Retinal pigment epithelial cell (primary cell): ENCODE measurements around the gene TMEM54.
A peak's percentile ranks its signal among the peaks of the same experiment; 100 is the strongest.

ENCODE experiments used
- DNase-seq: peaks from one replicate; pipeline ENCODE4 v3.0.0-alpha.2; 2010; ENCODE audit warnings: low read depth
- H3K4me3 ChIP-seq: 2 replicates; pipeline ENCODE4 v1.5.1; 2011; ENCODE audit warnings: mild to moderate bottlenecking, low read length, control low read depth, moderate library complexity
- TF ChIP-seq, protein P1 (sequence below): conservative IDR thresholded peaks from 2 replicates; pipeline ENCODE4 v1.5.1; 2011; ENCODE audit warnings: low read depth, low read length, control low read depth, inconsistent platforms

The TMEM54 gene, protein sequence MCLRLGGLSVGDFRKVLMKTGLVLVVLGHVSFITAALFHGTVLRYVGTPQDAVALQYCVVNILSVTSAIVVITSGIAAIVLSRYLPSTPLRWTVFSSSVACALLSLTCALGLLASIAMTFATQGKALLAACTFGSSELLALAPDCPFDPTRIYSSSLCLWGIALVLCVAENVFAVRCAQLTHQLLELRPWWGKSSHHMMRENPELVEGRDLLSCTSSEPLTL

GRCh38 chr1:32900956-32901822 is at the start of gene TMEM54:
TMEM54 (minus strand) TSS chr1:32901389; CDS start chr1:32901238, 151 bp downstream.
- TF ChIP-seq, protein P1, sequence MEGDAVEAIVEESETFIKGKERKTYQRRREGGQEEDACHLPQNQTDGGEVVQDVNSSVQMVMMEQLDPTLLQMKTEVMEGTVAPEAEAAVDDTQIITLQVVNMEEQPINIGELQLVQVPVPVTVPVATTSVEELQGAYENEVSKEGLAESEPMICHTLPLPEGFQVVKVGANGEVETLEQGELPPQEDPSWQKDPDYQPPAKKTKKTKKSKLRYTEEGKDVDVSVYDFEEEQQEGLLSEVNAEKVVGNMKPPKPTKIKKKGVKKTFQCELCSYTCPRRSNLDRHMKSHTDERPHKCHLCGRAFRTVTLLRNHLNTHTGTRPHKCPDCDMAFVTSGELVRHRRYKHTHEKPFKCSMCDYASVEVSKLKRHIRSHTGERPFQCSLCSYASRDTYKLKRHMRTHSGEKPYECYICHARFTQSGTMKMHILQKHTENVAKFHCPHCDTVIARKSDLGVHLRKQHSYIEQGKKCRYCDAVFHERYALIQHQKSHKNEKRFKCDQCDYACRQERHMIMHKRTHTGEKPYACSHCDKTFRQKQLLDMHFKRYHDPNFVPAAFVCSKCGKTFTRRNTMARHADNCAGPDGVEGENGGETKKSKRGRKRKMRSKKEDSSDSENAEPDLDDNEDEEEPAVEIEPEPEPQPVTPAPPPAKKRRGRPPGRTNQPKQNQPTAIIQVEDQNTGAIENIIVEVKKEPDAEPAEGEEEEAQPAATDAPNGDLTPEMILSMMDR = no peak
- peak within 1 kb of the TSS; percentile 52 for H3K4me3 ChIP-seq
- DNase-seq = no peak

- TF ChIP-seq, protein P1 = no peak
- H3K4me3 ChIP-seq = no peak overlapping the region
- DNase-seq = no peak
Observed at GRCh38 chr1:32949519-32949918, 48.3 kb upstream of the TMEM54 start.

DNA sequence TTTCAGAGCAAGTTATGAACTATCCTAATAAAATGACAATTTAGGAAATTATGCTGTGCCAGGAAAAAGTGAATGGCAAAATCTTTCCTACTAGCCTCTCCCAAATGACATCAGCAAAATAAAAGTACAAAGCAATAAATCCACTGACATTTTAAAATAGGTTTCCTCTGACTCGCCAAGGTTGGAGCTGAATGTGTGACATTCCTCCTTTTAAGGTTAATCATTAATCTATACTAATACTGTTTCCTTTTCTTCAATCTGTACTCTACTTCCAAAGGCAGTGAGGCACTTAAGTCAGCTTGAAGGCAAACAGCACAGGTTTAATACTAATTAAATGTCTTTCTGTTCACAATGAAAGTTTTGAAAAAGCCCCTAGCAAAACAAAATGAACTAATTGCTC is 47.7 kb upstream of the TMEM54 start:
- no peak for DNase-seq
- no peak overlapping the region for H3K4me3 ChIP-seq
- TF ChIP-seq, protein P1 = no peak

GRCh38 chr1:32948390-32948722 is 47.2 kb upstream of the TMEM54 start:
- DNase-seq = no peak
- TF ChIP-seq, protein P1 = no peak

DNA sequence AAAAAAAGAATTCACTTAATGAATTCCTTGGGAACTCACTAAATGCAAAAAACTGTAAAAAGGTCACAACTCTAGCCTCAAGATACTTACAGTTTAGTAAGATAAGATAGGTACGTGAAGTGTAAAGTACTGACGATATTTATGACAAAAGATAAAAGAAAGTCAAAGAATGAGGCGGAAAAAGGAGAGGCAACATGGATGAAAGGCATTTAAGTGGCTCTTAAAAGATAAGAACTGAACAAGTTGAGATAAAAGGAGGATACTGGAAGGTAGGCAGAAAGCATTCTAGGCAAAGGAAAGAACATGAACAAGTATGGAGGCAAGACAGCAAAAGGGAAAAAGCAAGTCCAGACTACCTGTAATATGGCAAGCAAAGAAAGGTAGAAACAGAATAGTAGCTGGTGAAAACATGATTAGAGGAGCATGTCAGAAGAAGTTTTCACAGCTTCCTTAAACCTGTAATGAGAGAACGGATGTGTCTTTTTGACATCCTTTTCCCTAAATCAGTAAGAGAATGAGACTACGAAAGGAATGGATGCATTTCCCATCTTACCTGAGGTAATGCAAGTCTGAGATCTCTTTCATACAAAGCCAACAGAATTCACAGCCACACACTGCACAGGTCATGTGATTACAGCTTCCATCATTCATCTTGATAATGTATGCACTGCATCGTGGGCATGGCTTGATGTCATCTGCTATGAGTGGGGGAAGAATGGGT is 46.6 kb upstream of the TMEM54 start:
- no peak overlapping the region for H3K4me3 ChIP-seq
- TF ChIP-seq, protein P1 = no peak
- no peak for DNase-seq

More at GRCh38 chr1:32948390-32948722, 47.2 kb upstream of the TMEM54 start:
- no peak overlapping the region for H3K4me3 ChIP-seq

DNA sequence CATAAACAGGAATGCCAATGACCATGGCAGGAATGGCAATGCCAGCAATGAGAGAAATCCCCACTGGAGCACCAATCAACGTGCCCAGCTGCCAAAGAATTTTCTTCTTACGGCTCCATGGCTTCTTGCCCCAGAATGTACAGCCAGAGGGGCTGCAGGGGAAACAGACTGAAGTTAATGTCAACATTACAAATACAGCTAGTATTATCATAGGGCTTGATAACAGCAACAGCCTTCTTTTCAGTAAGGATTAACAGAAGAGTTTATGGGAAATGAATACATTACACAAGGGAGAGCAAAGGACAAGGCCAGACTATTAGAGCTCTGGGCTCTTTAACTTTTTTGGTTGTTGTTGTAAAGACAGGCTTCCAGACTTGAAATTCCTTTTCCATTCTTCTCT is 45.2 kb upstream of the TMEM54 start:
- no peak overlapping the region for H3K4me3 ChIP-seq
- DNase-seq = no peak
- TF ChIP-seq, protein P1 = no peak
